BE2C (cell line): Measurements from ENCODE around the gene MIEN1.

Experiments used
- DNase-seq: peaks from one replicate; pipeline ENCODE4 v3.0.0-alpha.2; 2020
- H3K27me3 ChIP-seq: fragments of 250-450 bp; sonication (Bioruptor Pico); 2 replicates; pipeline ENCODE4 v1.5.1; 2020; ENCODE audit warnings: mild to moderate bottlenecking
- H3K36me3 ChIP-seq: fragments of 250-450 bp; sonication (Bioruptor Pico); 2 replicates; pipeline ENCODE4 v1.5.1; 2020; ENCODE audit warnings: mild to moderate bottlenecking
- H3K4me1 ChIP-seq: fragments of 250-450 bp; sonication (Bioruptor Pico); 2 replicates; pipeline ENCODE4 v1.5.1; 2020
- H3K4me3 ChIP-seq: 2 replicates; pipeline ENCODE4 v1.5.1; 2011; ENCODE audit warnings: low read depth, low read length
- H3K9me3 ChIP-seq: fragments of 250-450 bp; sonication (Bioruptor Pico); 2 replicates; pipeline ENCODE4 v1.5.1; 2020
- TF ChIP-seq, protein P1 (sequence below): IDR thresholded peaks from 2 replicates; pipeline ENCODE4 v1.5.1; 2012; ENCODE audit warnings: mild to moderate bottlenecking, low read depth, low read length

Gene MIEN1

DNA sequence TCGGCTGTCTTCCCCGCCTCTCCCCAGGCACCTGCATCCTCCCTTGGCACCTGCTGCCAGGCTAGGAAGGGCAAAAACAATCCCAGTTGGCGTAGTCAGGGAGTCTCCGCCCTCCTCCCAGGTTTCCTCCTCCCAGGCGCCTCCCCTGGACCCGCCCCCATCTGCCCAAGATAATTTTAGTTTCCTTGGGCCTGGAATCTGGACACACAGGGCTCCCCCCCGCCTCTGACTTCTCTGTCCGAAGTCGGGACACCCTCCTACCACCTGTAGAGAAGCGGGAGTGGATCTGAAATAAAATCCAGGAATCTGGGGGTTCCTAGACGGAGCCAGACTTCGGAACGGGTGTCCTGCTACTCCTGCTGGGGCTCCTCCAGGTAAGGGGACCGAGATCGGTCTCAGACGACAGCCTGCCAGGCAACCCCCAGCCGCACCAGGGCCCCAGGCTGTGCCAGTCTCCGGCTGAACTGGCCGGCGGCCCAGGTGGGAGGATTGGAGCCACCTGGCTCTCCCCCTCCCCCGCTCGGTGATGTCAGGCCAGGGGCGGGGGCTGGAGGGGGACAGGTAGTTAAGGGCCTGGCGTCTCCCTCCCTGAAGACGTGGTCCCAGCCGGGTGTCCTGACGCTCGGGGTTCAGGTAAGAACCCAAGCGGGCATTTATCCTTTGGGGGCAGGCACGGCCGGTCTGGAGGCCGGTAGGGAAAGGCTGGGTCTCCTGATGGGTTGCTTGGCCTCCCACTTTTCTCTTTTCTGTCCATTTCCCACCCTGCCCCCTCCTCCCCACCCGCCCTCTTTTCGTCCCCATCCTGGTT is 7.6 kb upstream of the MIEN1 start, which contains the start of gene GRB7:
GRB7 (plus strand) TSS at position 179 of the 808 bp plus-strand sequence. CDS start 4,364 bp downstream, outside the sequence.
- H3K27me3 ChIP-seq, result peaks cover 66% of the 10 kb centered on the region
- H3K4me3 ChIP-seq, result no peak within 1 kb of the TSS
- H3K36me3 ChIP-seq, result no peaks in the 10 kb centered on the region
- no peak for DNase-seq
- TF ChIP-seq, protein P1, sequence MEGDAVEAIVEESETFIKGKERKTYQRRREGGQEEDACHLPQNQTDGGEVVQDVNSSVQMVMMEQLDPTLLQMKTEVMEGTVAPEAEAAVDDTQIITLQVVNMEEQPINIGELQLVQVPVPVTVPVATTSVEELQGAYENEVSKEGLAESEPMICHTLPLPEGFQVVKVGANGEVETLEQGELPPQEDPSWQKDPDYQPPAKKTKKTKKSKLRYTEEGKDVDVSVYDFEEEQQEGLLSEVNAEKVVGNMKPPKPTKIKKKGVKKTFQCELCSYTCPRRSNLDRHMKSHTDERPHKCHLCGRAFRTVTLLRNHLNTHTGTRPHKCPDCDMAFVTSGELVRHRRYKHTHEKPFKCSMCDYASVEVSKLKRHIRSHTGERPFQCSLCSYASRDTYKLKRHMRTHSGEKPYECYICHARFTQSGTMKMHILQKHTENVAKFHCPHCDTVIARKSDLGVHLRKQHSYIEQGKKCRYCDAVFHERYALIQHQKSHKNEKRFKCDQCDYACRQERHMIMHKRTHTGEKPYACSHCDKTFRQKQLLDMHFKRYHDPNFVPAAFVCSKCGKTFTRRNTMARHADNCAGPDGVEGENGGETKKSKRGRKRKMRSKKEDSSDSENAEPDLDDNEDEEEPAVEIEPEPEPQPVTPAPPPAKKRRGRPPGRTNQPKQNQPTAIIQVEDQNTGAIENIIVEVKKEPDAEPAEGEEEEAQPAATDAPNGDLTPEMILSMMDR, result no peak
- no peaks in the 10 kb centered on the region for H3K4me1 ChIP-seq
- H3K9me3 ChIP-seq, result no peaks in the 10 kb centered on the region

DNA sequence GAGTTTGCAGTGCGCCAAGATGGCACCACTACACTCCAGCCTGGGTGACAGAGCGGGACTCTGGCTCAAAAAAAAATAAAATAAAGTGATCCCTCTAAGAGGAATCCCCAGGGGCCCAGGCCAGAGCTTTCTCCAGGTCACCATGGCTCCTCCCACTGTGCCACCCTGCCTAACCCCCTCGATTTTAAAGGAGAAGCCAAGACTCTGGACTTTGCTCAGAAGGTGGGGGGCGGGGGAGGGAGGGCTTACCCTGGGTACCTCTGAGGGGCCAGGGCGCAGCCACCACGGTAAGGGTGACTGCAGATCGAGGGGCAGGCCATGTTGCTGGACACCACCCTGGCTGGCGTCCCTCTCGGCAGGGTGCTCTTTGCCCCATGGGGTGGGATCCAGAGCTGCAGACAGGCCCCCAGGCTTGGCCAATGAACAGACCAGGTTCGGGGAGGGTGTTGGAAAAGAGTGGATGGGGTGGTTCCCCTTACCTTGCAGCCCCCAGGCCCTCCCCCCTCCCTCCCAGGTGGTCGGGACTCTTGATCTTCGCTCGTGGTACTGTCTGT is 7.0 kb upstream of the MIEN1 start:
- no peak overlapping the region for H3K4me3 ChIP-seq
- no peaks in the 10 kb centered on the region for H3K36me3 ChIP-seq
- DNase-seq, result no peak
- no peaks in the 10 kb centered on the region for H3K9me3 ChIP-seq
- H3K4me1 ChIP-seq, result no peaks in the 10 kb centered on the region
- peaks cover 59% of the 10 kb centered on the region for H3K27me3 ChIP-seq
- TF ChIP-seq, protein P1, result no peak

DNA sequence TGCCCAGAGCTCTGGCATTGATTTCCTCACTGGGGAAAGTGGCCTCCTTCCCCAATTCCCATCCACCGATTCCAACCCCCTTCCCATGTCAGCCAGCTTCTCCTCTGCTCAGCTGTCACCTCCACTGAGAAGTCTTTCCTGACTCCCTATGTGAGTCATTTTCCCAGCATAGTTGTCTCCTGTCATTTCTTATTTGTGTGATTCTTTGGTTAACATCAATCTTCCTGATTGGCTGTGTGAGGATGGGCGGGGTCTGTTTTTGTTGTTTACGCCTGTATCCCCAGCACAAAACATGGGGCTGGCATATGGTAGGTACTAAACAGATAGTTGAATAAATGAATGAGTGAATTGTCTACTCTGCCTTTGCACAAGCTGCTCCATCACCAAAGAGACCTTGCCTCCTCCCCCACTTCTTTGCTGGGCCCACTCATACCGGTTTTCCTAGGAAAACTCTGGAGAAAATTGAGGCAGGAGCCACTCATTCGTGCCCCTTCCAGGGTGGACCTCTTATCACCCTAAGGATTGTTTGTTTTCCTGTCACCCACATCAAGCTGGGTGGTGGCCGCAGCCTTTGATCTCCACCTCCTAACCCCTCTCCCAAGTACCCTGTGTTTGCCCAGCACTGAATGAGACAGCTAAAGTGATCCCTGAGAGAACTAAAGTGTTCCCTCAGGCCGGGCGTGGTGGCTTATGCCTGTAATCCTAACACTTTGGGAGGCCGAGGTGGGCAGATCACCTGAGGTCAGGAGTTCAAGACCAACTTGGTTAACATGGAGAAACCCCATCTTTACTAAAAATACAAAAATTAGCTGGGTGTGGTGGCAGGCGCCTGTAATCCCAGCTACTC is 6.2 kb upstream of the MIEN1 start:
- Histone ChIP-seq H3K9me3 (no peaks in the 10 kb centered on the region), H3K4me3 (no peak overlapping the region), H3K36me3 (no peaks in the 10 kb centered on the region), H3K4me1 (no peaks in the 10 kb centered on the region), H3K27me3 (peaks cover 52% of the 10 kb centered on the region)
- DNase-seq, result no peak
- TF ChIP-seq, protein P1, result no peak

DNA sequence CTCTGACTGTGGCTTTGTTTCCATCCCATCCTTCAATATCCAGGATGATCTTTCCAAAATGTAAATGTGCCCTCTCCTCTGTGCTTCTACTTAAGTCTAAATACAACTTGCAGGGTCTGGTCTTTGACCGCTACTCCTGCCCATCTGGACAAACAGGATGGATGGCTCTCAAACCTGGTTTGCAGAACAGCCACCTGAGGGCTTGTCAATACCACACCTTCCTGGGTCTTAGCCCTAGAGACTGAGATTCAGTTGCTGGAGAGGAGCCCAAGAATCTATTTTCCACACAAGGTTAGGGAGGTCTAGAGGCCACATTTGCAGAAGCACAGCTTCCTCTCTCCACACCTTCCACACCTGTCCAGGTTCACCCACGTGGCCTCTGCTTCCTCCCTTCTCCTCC is 5.5 kb upstream of the MIEN1 start:
- TF ChIP-seq, protein P1, result no peak
- DNase-seq, result no peak
- H3K4me3 ChIP-seq, result no peak overlapping the region
- H3K4me1 ChIP-seq, result no peaks in the 10 kb centered on the region
- H3K9me3 ChIP-seq, result no peaks in the 10 kb centered on the region
- H3K36me3 ChIP-seq, result no peaks in the 10 kb centered on the region
- peaks cover 45% of the 10 kb centered on the region for H3K27me3 ChIP-seq

DNA sequence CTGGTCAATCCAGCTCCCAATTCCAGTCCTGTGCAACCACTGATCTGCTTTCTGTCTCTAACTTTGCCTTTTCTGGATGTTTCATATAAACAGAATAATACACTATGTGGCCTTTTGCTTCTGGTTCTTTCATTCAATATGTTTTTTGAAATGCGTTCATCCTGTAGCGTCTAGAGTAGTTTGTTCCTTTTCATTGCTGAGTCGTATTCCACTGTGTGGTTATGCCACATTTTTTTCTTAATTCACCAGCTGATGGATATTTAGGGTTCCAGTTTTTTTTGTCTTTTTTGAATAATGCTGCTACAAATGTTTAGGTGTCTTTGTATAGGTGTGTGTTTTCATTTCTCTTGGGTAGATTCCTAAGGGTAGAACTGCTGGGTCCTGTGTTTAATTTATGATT is 2.3 kb upstream of the MIEN1 start:
- H3K4me3 ChIP-seq, result no peak overlapping the region
- H3K27me3 ChIP-seq, result peaks cover 15% of the 10 kb centered on the region
- H3K4me1 ChIP-seq, result no peaks in the 10 kb centered on the region
- TF ChIP-seq, protein P1, result no peak
- DNase-seq, result no peak
- no peaks in the 10 kb centered on the region for H3K36me3 ChIP-seq
- H3K9me3 ChIP-seq, result no peaks in the 10 kb centered on the region
